SK-N-SH (cell line): Measurements from ENCODE around the gene RPGR. TPM values are rescaled to one million over a fixed set of nuclear protein-coding genes. Genes with fewer than 3 reads are reported as not detected.

ENCODE experiments used
- CTCF ChIA-PET: fragments of 300-600, 350-600 bp; formaldehyde crosslinking; extraction: SDS; loops from one replicate; lab custom pipeline; 2021; lab: Yijun Ruan, JAX
- POLR2A ChIA-PET: fragments of 350-600 bp; sonication (Branson Sonifier 250); formaldehyde crosslinking; extraction: SDS; loops from one replicate; lab custom pipeline; 2020; ENCODE audit warnings: antibody characterized with exemption, inconsistent platforms; lab: Yijun Ruan, JAX
- DNase-seq: peaks from one replicate; pipeline ENCODE4 v3.0.0; 2012
- H2AFZ ChIP-seq: fragments of 200-600 bp; sonication (generic); 2 replicates; pipeline ENCODE4 v1.8.1; 2016; ENCODE audit warnings: antibody characterized with exemption, mild to moderate bottlenecking, low read depth
- H3F3A ChIP-seq: fragments of 200-600 bp; sonication (generic); replicated peaks from 2 replicates; pipeline ENCODE3; 2016; ENCODE audit warnings: antibody characterized with exemption, mild to moderate bottlenecking; ENCODE audit not compliant: insufficient read depth
- H3K27ac ChIP-seq, 2 experiments: fragments of 200-500 bp in 1 of 2; fragments of 200-600 bp in 1 of 2; sonication (Bioruptor generic) in 1 of 2; sonication (generic), shearing (Covaris generic) in 1 of 2; 2 replicates each; pipeline versions ENCODE4 v1.5.1 to v1.6.1; 2014 to 2016; ENCODE audit warnings: low read depth in 2 of 2, inconsistent platforms in 1 of 2, low read length in 1 of 2, mild to moderate bottlenecking in 1 of 2, mixed read lengths in 1 of 2
- H3K27me3 ChIP-seq: fragments of 200-600 bp; sonication (generic), shearing (Covaris generic); 2 replicates; pipeline ENCODE4 v1.6.1; 2016; ENCODE audit warnings: mixed run types; ENCODE audit not compliant: insufficient read depth
- H3K36me3 ChIP-seq, 2 experiments: fragments of 200-500 bp in 1 of 2; fragments of 200-600 bp in 1 of 2; sonication (Bioruptor generic) in 1 of 2; sonication (generic) in 1 of 2; replicated peaks in 1 of 2; 2 replicates each; pipeline versions ENCODE3 to v1.5.1; 2014 to 2016; ENCODE audit warnings: low read length in 1 of 2, mild to moderate bottlenecking in 1 of 2; ENCODE audit not compliant: insufficient read depth in 2 of 2, control insufficient read depth in 1 of 2
- H3K4me1 ChIP-seq, 2 experiments: fragments of 200-500 bp in 1 of 2; fragments of 200-600 bp in 1 of 2; sonication (Bioruptor generic) in 1 of 2; sonication (generic), shearing (Covaris generic) in 1 of 2; 2 replicates each; pipeline versions ENCODE4 v1.5.1 to v1.6.1; 2014 to 2016; ENCODE audit warnings: low read depth in 1 of 2, low read length in 1 of 2, mixed run types in 1 of 2; ENCODE audit not compliant: insufficient read depth in 2 of 2, control insufficient read depth in 1 of 2
- H3K4me2 ChIP-seq: fragments of 200-600 bp; sonication (generic), shearing (Covaris generic); 2 replicates; pipeline ENCODE4 v1.6.1; 2017; ENCODE audit warnings: mixed run types
- H3K4me3 ChIP-seq, 2 experiments: fragments of 200-500 bp in 1 of 2; fragments of 200-600 bp in 1 of 2; sonication (Bioruptor generic) in 1 of 2; sonication (generic), shearing (Covaris generic) in 1 of 2; 2 replicates each; pipeline versions ENCODE4 v1.5.1 to v1.8.1; 2014 to 2016; ENCODE audit warnings: low read depth in 2 of 2, inconsistent platforms in 1 of 2, low read length in 1 of 2, mild to moderate bottlenecking in 1 of 2, mixed read lengths in 1 of 2, moderate library complexity in 1 of 2
- H3K79me2 ChIP-seq: fragments of 200-600 bp; sonication (generic); 2 replicates; pipeline ENCODE4 v1.8.1; 2017; ENCODE audit warnings: mild to moderate bottlenecking; ENCODE audit not compliant: insufficient read depth
- H3K9ac ChIP-seq: fragments of 200-600 bp; sonication (generic); 2 replicates; pipeline ENCODE4 v1.6.1; 2017; ENCODE audit warnings: mixed run types
- H3K9me2 ChIP-seq: fragments of 200-600 bp; sonication (generic); 2 replicates; pipeline ENCODE4 v1.6.1; 2017; ENCODE audit warnings: mixed run types
- H3K9me3 ChIP-seq: fragments of 200-600 bp; sonication (generic); 2 replicates; pipeline ENCODE4 v1.6.1; 2017; ENCODE audit warnings: mixed run types, mild to moderate bottlenecking, moderate library complexity
- H4K20me1 ChIP-seq: fragments of 200-600 bp; sonication (generic); 2 replicates; pipeline ENCODE4 v1.6.1; 2017; ENCODE audit warnings: mild to moderate bottlenecking, mixed run types; ENCODE audit not compliant: insufficient read depth
- CHD2 ChIP-seq: fragments of 150-350 bp; IDR thresholded peaks from 2 replicates; pipeline ENCODE4 v1.6.1; 2018; ENCODE audit warnings: low read length; ENCODE audit not compliant: partially characterized antibody
- FOSL2 ChIP-seq: IDR thresholded peaks from 2 replicates; pipeline ENCODE4 v1.4.0; 2012; ENCODE audit warnings: low read depth, mild to moderate bottlenecking, moderate library complexity, borderline replicate concordance
- MAX ChIP-seq: IDR thresholded peaks from 2 replicates; pipeline ENCODE4 v1.4.0; 2012; ENCODE audit warnings: low read depth
- MXI1 ChIP-seq: IDR thresholded peaks from 2 replicates; pipeline ENCODE4 v1.6.1; 2012; ENCODE audit warnings: mild to moderate bottlenecking, low read depth, low read length, improper control_type of control experiment
- RAD21 ChIP-seq: IDR thresholded peaks from 2 replicates; pipeline ENCODE4 v1.6.1; 2012; ENCODE audit warnings: mild to moderate bottlenecking, low read length
- SIN3A ChIP-seq: IDR thresholded peaks from 2 replicates; pipeline ENCODE4 v1.6.1; 2012; ENCODE audit warnings: low read depth, mild to moderate bottlenecking, low read length, moderate library complexity, borderline replicate concordance
- SMC3 ChIP-seq: IDR thresholded peaks from 2 replicates; pipeline ENCODE4 v1.6.1; 2012; ENCODE audit warnings: low read depth, low read length, improper control_type of control experiment
- TCF12 ChIP-seq: IDR thresholded peaks from 2 replicates; pipeline ENCODE4 v1.4.0; 2012
- WGBS: methylation state at CpG from one replicate; pipeline ENCODE4 v1.1.6; 2017; ENCODE audit warnings: low lambda C conversion rate; 5-methylcytosine and 5-hydroxymethylcytosine counted together
- polyA plus RNA-seq, 3 experiments: library from polyadenylated mRNA; depleted of rRNA; stranded (reverse); fragments of >200 nt; gene quantifications; 2 replicates each; pipeline ENCODE4 v1.2.3, GENCODE V29; 2012
- TF ChIP-seq, protein P1 (sequence below): IDR thresholded peaks from 2 replicates; pipeline ENCODE4 v1.4.0; 2012; ENCODE audit warnings: low read depth, borderline replicate concordance
- TF ChIP-seq, protein P2 (sequence below): fragments of 150-350 bp; IDR thresholded peaks from 2 replicates; pipeline ENCODE4 v1.6.1; 2017; ENCODE audit warnings: antibody characterized with exemption, low read length, low read depth, borderline replicate concordance
- TF ChIP-seq, protein P3 (sequence below): IDR thresholded peaks from 2 replicates; pipeline ENCODE4; 2012

The RPGR gene
- polyA plus RNA-seq, 1 of the 3 experiments (the other 2 are of a cell fraction), result 1.2 TPM

GRCh38 chrX:38278682-38279081 lies 48.6 kb downstream of the RPGR start:
- H3K9me2 ChIP-seq, result no peaks in the 10 kb centered on the region
- no peaks in the 10 kb centered on the region for H3K9me3 ChIP-seq
- no peak overlapping the region for H2AFZ ChIP-seq
- H3K9ac ChIP-seq, result no peak overlapping the region
- TF ChIP-seq, protein P1, sequence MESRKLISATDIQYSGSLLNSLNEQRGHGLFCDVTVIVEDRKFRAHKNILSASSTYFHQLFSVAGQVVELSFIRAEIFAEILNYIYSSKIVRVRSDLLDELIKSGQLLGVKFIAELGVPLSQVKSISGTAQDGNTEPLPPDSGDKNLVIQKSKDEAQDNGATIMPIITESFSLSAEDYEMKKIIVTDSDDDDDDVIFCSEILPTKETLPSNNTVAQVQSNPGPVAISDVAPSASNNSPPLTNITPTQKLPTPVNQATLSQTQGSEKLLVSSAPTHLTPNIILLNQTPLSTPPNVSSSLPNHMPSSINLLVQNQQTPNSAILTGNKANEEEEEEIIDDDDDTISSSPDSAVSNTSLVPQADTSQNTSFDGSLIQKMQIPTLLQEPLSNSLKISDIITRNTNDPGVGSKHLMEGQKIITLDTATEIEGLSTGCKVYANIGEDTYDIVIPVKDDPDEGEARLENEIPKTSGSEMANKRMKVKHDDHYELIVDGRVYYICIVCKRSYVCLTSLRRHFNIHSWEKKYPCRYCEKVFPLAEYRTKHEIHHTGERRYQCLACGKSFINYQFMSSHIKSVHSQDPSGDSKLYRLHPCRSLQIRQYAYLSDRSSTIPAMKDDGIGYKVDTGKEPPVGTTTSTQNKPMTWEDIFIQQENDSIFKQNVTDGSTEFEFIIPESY, result no peak
- TF ChIP-seq TCF12 (no peak), MAX (no peak), SIN3A (no peak), SMC3 (no peak)
- TF ChIP-seq, protein P2, sequence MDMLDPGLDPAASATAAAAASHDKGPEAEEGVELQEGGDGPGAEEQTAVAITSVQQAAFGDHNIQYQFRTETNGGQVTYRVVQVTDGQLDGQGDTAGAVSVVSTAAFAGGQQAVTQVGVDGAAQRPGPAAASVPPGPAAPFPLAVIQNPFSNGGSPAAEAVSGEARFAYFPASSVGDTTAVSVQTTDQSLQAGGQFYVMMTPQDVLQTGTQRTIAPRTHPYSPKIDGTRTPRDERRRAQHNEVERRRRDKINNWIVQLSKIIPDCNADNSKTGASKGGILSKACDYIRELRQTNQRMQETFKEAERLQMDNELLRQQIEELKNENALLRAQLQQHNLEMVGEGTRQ, result no peak
- TF ChIP-seq, protein P3, sequence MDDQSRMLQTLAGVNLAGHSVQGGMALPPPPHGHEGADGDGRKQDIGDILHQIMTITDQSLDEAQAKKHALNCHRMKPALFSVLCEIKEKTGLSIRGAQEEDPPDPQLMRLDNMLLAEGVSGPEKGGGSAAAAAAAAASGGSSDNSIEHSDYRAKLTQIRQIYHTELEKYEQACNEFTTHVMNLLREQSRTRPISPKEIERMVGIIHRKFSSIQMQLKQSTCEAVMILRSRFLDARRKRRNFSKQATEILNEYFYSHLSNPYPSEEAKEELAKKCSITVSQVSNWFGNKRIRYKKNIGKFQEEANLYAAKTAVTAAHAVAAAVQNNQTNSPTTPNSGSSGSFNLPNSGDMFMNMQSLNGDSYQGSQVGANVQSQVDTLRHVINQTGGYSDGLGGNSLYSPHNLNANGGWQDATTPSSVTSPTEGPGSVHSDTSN, result no peak
- peaks cover 8% of the 10 kb centered on the region for H3F3A ChIP-seq
- WGBS, result 46% methylated on average over 1 of the region's 1 CpG
- no peak for DNase-seq
- no peak overlapping the region for H3K4me2 ChIP-seq
- no peaks in the 10 kb centered on the region; the same call in 1 of the 2 replicates for H3K27me3 ChIP-seq
- ChIA-PET CTCF (interaction anchor here (0.6 to 1.2 kb wide), 2 partner anchors 17 to 87 kb away, joined by 3 to 4 read pairs; no protein-coding TSS in a partner anchor), POLR2A (no interaction called here)
- no peaks in the 10 kb centered on the region for H4K20me1 ChIP-seq
- H3K79me2 ChIP-seq, result no peaks in the 10 kb centered on the region
- H3K4me1 ChIP-seq, result no peaks in the 10 kb centered on the region
- H3K27ac ChIP-seq, result no peak overlapping the region
- no peaks in the 10 kb centered on the region for H3K36me3 ChIP-seq
- H3K4me3 ChIP-seq, result no peak overlapping the region

GRCh38 chrX:38277802-38278201 lies 49.5 kb downstream of the RPGR start:
- Histone ChIP-seq H3K27ac (no peak overlapping the region), H3K4me1 (no peaks in the 10 kb centered on the region), H2AFZ (no peak overlapping the region), H3K27me3 (no peaks in the 10 kb centered on the region; the same call in 1 of the 2 replicates), H3K79me2 (no peaks in the 10 kb centered on the region), H3F3A (peaks cover 8% of the 10 kb centered on the region)
- no peak for DNase-seq
- TF ChIP-seq SIN3A, result no peak
- no peak for TF ChIP-seq RAD21
- no peak for TF ChIP-seq CHD2
- TF ChIP-seq FOSL2, result no peak
- TF ChIP-seq MXI1, result no peak
- TF ChIP-seq, all 33 proteins: peak for 0
- CTCF ChIA-PET, result interaction anchor here (1.2 to 1.4 kb wide), 2 partner anchors 26 to 86 kb away, joined by 4 read pairs; no protein-coding TSS in a partner anchor
- H3K4me2 ChIP-seq, result no peak overlapping the region
- H3K36me3 ChIP-seq, result no peaks in the 10 kb centered on the region
- H3K9ac ChIP-seq, result no peak overlapping the region
- H4K20me1 ChIP-seq, result no peaks in the 10 kb centered on the region
- no peak overlapping the region for H3K4me3 ChIP-seq
- 51% methylated on average over 2 of the region's 2 CpGs for WGBS
- H3K9me3 ChIP-seq, result no peaks in the 10 kb centered on the region
- no peaks in the 10 kb centered on the region for H3K9me2 ChIP-seq
- POLR2A ChIA-PET, result no interaction called here
